CD4-positive, alpha-beta T cell treated with Interleukin-4 for 4 hours (primary cell): ENCODE data around the gene CECR2.

Source experiments
- DNase-seq: peaks from one replicate; pipeline ENCODE4 v3.0.0-alpha.2; 2020

Gene CECR2

GRCh38 chr22:17369439-17370025 lies at the start of gene CECR2:
Gene CECR2, plus strand, starts transcription at chr22:17369460. Its CDS starts 324 bp downstream, at chr22:17369784.
- DNase-seq, result no peak

- no peak for DNase-seq
Observed at GRCh38 chr22:17319546-17319945, 49.7 kb upstream of the CECR2 start.

GRCh38 chr22:17322511-17322910 lies 46.7 kb upstream of the CECR2 start:
- DNase-seq, result no peak

- no peak for DNase-seq
Observed at GRCh38 chr22:17331690-17332089, 37.6 kb upstream of the CECR2 start.

- no peak for DNase-seq
Observed at GRCh38 chr22:17332109-17332800, 37.0 kb upstream of the CECR2 start.

- no peak for DNase-seq
Observed at GRCh38 chr22:17334059-17334458, 35.2 kb upstream of the CECR2 start.

DNA sequence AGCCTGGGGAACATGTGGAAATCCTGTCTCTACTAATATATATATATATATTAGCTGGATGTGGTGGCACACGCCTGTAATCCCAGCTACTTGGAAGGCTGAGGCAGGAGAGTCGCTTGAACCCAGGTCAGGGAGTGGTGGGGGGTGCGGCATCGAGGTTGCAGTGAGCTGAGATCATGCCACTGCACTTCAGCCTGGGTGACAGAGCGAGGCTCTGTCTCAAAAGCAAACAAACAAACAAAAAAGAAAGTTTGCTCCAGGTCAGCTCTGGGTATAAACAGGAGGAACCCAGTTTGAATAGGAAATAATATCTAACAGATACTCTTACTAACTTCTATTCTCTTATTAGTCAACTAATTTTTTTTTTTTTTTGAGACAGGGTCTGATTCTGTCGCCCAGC lies 34.3 kb upstream of the CECR2 start:
- DNase-seq, result no peak

DNA sequence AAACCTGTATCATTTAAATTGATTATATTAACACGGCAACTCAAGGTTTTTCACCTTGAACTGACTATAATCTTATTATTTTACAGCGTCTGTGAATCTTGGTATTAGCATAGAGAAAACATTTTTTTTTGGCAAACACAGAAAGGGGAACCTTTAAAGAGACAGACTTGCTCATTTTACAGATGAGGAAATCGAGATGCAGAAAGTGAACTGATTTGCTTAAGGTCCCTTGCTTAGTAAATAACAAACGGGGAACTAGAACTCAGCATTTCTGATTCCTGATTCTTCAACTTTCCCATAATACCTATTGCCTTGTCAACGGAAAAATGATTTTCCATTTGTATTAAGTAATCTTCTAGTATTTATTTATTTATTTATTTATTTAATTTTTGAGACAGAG lies 33.2 kb upstream of the CECR2 start:
- DNase-seq, result no peak

DNA sequence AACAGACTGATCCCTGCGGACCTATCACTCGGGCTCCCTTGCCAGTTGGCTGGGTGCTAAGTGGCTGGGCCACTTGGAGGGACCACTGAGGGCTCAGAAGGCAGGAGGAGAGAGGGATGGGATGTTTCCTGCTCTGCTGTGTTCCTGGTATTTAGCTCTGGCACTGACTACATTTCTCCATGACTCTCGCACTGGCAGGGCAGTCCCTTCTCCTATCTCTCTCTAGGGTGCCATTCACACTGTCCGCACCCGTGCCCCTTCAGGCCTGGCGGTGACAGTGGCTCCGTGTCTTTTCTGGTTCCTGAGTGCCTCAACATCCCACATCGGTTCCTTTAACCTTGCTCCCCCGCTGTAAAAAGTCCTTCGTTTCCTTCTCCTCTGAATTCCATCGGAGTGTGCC lies 31.6 kb upstream of the CECR2 start:
- DNase-seq, result no peak

DNA sequence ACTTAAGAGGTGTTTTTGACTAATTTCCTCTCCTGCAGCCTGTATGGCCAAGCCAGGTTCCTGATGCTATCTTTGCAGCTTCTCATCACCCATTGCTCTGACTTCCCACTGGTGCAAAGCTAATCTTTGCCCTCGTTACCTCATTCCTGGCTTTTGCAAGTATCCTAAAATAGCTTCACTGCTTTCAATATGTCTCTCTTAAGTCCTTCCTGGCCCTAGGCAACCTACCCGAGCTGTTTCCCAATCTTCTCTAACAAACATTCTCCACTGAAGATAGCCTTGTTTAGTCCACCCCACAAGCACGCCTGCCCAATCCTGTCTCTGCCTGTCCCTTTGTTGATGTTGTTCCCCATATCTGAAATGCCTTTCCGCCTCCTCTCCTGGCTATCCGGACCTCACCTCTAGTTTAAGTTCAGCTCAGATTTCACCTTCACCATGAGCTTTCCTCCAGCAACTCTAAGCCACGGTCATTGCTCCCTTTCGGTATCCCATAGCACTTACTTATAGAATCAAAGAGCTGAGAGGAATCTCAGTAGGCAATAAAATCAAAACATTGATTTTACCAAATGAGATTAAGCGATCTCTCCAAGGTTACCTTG lies 30.1 kb upstream of the CECR2 start:
- no peak for DNase-seq

DNA sequence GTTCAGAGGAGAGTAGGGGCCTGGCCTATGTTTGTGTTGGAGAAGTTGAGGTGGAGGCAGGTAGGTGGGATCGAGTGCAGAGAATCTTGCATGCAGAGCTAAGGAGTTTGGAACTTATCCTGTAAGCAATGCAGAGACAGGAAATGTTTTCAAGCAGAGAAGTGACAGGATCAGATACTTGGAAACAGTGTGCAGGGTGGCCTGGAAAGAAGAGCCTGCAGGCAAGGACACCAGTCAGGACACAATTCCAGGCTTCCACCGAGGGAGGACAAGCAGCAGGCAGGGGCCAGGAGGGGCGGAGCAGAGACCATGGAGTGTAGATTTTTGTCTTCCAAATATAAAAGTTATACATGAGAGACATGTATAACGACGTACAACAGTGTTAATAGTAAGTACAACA lies 26.9 kb upstream of the CECR2 start:
- DNase-seq, result no peak

DNA sequence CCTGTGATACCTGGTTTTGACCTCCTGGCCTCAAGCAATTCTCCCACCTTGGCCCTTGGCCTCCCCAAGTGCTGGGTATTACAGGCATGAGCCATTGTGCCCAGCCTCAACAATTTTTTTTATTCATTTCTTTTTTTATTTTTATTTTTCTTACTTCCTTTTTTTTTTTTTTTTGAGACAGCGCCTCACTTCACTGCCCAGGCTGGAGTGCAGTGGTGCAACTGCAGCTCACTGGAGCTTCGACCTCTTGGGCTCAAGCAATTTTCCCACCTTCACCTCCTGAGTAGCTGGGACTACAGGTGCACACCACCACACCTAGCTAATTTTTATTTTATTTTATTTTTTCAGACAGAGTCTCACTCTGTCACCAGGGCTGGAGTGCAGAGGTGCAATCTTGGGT lies 25.5 kb upstream of the CECR2 start:
- DNase-seq, result no peak

DNA sequence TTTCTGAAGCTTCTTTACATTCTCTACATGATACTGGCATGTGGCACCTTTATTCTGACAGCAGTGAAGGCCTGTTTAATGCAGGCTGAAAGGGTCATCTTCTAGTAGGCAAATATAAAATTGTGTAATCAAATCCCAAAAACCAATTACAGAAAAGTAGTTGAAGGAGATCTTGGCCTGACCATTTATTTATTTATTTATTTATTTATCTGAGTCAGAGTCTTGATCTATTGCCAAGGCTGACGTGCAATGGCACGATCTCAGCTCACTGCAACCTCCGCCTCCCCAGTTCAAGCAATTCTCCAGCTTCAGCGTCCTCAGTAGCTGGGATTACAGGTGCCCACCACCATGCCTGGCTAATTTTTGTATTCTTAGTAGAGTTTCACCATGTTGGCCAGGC lies 22.7 kb upstream of the CECR2 start:
- no peak for DNase-seq

DNA sequence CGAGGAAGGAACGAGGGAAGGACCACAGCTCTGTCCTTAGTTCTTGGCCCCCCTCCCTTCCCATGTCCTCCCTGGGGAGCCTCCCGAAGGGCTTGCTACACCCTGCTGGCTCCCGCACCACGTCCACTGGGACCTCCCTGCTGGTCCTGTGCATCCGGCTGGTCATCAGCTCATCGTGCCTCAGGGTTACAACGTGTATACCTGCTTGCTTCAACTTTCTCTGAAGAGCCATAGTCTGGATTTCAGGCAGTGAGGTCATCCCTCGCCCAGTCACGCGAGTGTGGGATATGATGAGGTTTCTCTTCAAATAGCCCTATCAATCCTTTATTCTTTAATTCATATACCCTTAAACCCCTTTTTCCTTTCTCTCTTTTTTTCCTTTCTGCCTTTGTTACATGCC lies 21.5 kb upstream of the CECR2 start:
- DNase-seq, result no peak

DNA sequence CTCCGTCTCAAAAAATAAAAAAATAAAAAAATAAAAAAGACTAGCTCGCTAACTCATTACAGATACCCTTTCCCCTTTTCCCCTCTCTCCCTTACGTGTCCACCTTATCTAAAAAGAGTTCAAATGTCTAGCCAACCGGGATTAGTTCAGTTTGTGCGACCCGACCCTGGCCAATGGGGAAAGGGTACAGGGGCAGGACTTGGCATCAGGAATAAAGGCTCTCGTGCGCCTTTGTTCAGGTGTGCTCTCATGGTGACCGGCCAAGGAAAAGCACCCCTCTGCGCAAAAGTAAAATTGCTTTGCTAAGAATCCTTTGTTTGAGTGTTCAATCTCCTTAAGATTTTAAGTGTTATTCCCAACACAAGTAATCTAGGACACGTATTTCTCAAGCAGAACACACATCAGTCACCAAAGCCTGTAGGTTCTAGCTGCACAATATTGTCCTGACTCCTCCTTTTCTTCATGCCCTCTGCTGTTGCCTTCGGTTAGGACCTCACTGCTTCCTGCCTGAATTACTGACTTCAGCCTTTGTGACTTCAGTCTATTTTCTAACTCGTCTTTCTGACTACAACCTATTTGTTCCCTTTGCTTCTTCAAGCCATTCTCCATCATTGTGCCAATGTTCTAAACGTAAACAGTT lies 20.7 kb upstream of the CECR2 start:
- no peak for DNase-seq

GRCh38 chr22:17349172-17349571 lies 20.1 kb upstream of the CECR2 start:
- no peak for DNase-seq

DNA sequence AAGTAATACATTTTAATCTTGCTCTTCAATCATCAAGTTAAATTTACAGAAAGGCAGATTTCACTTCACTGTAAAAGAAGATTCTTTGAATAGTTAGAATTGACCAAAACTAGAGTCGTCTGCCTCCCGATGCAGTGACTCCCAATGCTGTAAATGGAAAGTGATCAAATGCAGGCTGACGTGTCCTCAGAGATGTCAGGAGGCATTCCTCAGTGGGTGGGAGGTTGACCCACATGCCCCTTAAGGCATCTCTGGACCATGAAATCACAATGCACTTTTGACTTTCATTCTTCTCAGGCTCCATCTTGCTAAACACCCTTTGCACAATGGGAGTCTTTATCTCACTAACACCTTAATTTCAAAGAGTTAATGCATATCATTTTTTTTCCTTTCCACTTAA lies 19.0 kb upstream of the CECR2 start:
- no peak for DNase-seq

DNA sequence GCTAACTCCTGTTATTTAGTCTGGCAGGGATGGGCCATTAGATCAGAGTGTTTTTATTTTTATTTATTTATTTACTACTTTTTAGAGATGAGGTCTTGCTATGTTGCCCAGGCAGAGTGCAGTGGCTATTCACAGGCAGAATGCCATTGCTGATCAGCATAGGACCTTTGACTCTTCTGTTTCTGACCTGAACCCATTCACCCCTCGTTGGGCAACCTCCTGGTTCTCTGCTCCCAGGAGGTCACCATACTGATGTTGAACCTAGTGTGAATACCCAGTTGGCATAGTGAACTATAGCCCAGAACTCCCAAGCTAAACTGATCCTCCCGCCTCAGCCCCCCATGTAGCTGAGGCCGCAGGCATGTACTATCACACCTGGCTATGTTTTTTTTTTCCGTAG lies 16.5 kb upstream of the CECR2 start:
- no peak for DNase-seq

GRCh38 chr22:17357688-17358087 lies 11.6 kb upstream of the CECR2 start:
- no peak for DNase-seq

DNA sequence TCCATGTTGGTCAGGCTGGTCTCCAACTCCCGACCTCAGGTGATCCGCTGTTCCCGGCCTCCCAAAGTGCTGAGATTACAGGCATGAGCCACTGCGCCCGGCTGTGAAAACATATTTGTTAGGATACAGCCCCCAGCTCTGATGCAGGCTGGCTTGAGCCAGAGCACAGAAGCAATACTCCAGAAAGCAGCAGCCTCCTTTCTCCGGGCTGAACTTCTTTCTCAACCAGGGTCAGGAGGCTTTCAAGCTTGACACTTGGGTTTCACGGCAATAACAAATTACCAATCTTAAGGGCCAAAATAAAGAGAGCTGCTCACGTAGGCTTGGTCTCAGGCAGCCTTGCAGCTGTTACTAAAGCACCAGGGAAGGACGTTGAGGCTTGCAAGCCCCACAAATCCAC lies 10.8 kb upstream of the CECR2 start:
- DNase-seq, result no peak

DNA sequence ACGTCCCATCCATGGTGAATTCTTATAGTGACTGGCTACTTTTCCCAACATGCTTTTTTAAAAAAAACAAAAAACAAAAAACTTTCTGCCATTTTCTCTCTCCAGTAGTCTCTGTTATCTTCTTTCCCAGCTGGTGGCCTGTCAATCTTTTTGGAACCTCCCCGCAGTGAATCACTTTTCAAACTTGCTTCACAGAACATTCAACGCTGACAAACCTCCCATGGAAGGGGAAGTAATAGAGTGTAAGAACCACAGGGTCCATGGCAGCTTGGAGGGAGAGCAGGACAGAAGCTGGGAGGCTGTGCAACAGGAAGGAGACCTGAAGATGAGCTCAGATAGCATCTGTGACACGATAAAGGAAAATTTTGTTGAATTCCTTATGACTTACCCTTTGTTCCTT lies 9.8 kb upstream of the CECR2 start:
- no peak for DNase-seq

DNA sequence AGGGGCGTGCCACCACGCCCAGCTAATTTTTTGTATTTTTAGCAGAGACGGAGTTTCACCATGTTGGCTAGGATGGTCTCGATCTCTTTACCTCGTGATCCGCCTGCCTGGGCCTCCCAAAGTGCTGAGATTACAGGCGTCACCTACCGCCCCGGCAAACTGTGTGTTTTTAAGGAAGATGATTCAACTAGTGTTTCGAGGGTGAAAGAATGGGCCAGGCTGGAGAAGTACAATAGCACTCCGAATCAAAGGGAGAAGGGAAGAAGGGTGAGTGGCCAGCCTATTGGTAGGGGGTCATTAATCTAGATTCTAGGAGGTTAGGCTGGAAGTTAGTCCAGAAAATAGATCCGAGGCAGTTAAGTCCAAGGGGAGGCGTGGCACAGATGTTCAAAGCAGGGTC lies 2.9 kb upstream of the CECR2 start:
- no peak for DNase-seq

- no peak for DNase-seq
Observed at GRCh38 chr22:17366830-17367229, 2.4 kb upstream of the CECR2 start.

GRCh38 chr22:17368144-17368543 lies 1.1 kb upstream of the CECR2 start:
- DNase-seq, result no peak
